K562 (cell line): Measurements from ENCODE around the gene SHH. TPM values are rescaled to one million over a fixed set of nuclear protein-coding genes. Genes with fewer than 3 reads are reported as not detected.

Source experiments
- ATAC-seq: fragments of 200-7000 bp; cut with Tn5 transposase; 3 replicates; pipeline ENCODE4 v1.9.1; 2020; ENCODE audit warnings: moderate library complexity
- BruUV-seq: library from RNA; stranded (reverse); fragments of 400-500 nt; replicated peaks from 2 replicates; lab custom pipeline; 2021; lab: Mats Ljungman, UMichigan
- CTCF ChIA-PET: fragments of 300-600 bp; formaldehyde crosslinking; extraction: SDS; loops from one replicate; lab custom pipeline; 2021; ENCODE audit warnings: low intra/inter-chr PET ratio; lab: Yijun Ruan, JAX
- POLR2A ChIA-PET: fragments of 300-600, 350-650 bp; sonication (Branson Sonifier 250); formaldehyde crosslinking; extraction: SDS; loops from one replicate; lab custom pipeline; 2021; ENCODE audit warnings: antibody characterized with exemption, inconsistent platforms; lab: Yijun Ruan, JAX
- DNase-seq, 4 experiments: peaks; one replicate each; pipeline versions ENCODE4 v3.0.0 to v3.0.0-alpha.2; 2011 to 2018; ENCODE audit warnings: low spot score in 3 of 4, mixed read lengths in 3 of 4; ENCODE audit errors: extremely low read depth in 1 of 4
- FAIRE-seq: peaks from 2 replicates; lab custom pipeline; 2011; peaks lifted over from hg19 to GRCh38; lab: Jason Lieb, UNC
- H2AFZ ChIP-seq: 2 replicates; pipeline ENCODE4 v1.6.0; 2011; ENCODE audit warnings: low read depth, low read length, control low read depth, inconsistent platforms
- H3K27ac ChIP-seq: fragments of 200-600 bp; 3 replicates; pipeline ENCODE4 v1.8.0; 2011; ENCODE audit warnings: low read depth, mild to moderate bottlenecking, control low read depth, inconsistent platforms, low read length, moderate library complexity, mixed read lengths; ENCODE audit errors: extremely low read depth
- H3K27me3 ChIP-seq, 2 experiments: fragments of 300-600 bp in 1 of 2; 2 replicates in 1 of 2; 3 replicates in 1 of 2; pipeline versions ENCODE4 v1.6.0 to v1.8.0; 2011; ENCODE audit warnings: inconsistent platforms in 2 of 2, low read length in 2 of 2, mild to moderate bottlenecking in 1 of 2, mixed read lengths in 1 of 2, moderate library complexity in 1 of 2; ENCODE audit not compliant: control insufficient read depth in 2 of 2, insufficient read depth in 2 of 2
- H3K36me3 ChIP-seq: fragments of 300-600 bp; 3 replicates; pipeline ENCODE4 v1.8.0; 2011; ENCODE audit warnings: mild to moderate bottlenecking, low read length, inconsistent platforms; ENCODE audit not compliant: control insufficient read depth, insufficient read depth
- H3K4me1 ChIP-seq, 2 experiments: fragments of 200-600 bp in 1 of 2; replicated peaks in 1 of 2; 2 replicates in 1 of 2; 3 replicates in 1 of 2; pipeline versions ENCODE4 v1.5.1 to v1.8.0; 2011; ENCODE audit warnings: inconsistent platforms in 2 of 2, low read length in 2 of 2, mild to moderate bottlenecking in 1 of 2, mixed read lengths in 1 of 2, moderate library complexity in 1 of 2; ENCODE audit not compliant: control insufficient read depth in 2 of 2, insufficient read depth in 2 of 2
- H3K4me2 ChIP-seq: 2 replicates; pipeline ENCODE4 v1.6.1; 2011; ENCODE audit warnings: low read length, control low read depth, inconsistent platforms, mixed read lengths; ENCODE audit not compliant: insufficient read depth
- H3K4me3 ChIP-seq: fragments of 200-600 bp; sonication (generic), shearing (Covaris generic); 2 replicates; pipeline ENCODE4 v1.5.1; 2016; ENCODE audit warnings: control low read depth, inconsistent platforms
- H3K79me2 ChIP-seq: fragments of 200-600 bp; 3 replicates; pipeline ENCODE4 v1.8.0; 2011; ENCODE audit warnings: low read length, inconsistent platforms; ENCODE audit not compliant: control insufficient read depth, insufficient read depth
- H3K9ac ChIP-seq, 2 experiments: 2 replicates each; pipeline versions ENCODE4 v1.6.0 to v1.6.1; 2011; ENCODE audit warnings: low read depth in 2 of 2, low read length in 2 of 2, control low read depth in 1 of 2, inconsistent platforms in 1 of 2, mild to moderate bottlenecking in 1 of 2, mixed read lengths in 1 of 2; ENCODE audit not compliant: insufficient read depth in 1 of 2
- H3K9me1 ChIP-seq: one replicate; pipeline ENCODE4 v1.6.0; 2011; ENCODE audit warnings: inconsistent platforms, mild to moderate bottlenecking, low read length, moderate library complexity; ENCODE audit not compliant: control insufficient read depth, insufficient read depth
- H3K9me3 ChIP-seq: replicated peaks from 2 replicates; pipeline ENCODE4 v1.5.1; 2011; ENCODE audit warnings: low read depth, low read length, inconsistent platforms; ENCODE audit not compliant: control insufficient read depth, insufficient read depth
- H4K20me1 ChIP-seq: replicated peaks from 2 replicates; pipeline ENCODE4 v1.6.1; 2011; ENCODE audit warnings: low read length, inconsistent platforms, mixed read lengths; ENCODE audit not compliant: control insufficient read depth, insufficient read depth
- ATF4 ChIP-seq: fragments of 450-650 bp; formaldehyde crosslinking; IDR thresholded peaks from 2 replicates; pipeline ENCODE4 v1.4.0; 2022; ENCODE audit warnings: mild to moderate bottlenecking, moderate library complexity
- CXXC5 ChIP-seq: fragments of 250-450 bp; sonication (Bioruptor Pico); IDR thresholded peaks from 2 replicates; pipeline ENCODE4 v1.8.0; 2022; ENCODE audit warnings: inconsistent platforms, mild to moderate bottlenecking, moderate library complexity
- ETS2 ChIP-seq: IDR thresholded peaks from 2 replicates; pipeline ENCODE4 v1.6.1; 2016; ENCODE audit warnings: borderline replicate concordance, missing genetic modification characterization, mild to moderate bottlenecking, moderate library complexity, missing compliant biosample characterization; ENCODE audit not compliant: poor library complexity, severe bottlenecking
- FOXJ2 ChIP-seq: fragments of 200-800 bp; sonication (Bioruptor generic); IDR thresholded peaks from 2 replicates; pipeline ENCODE4 v1.6.1; 2016; ENCODE audit warnings: missing genetic modification characterization, missing compliant biosample characterization
- FOXP1 ChIP-seq: sonication (generic); formaldehyde crosslinking; IDR thresholded peaks from 2 replicates; pipeline ENCODE4 v1.8.0; 2022; ENCODE audit warnings: mild to moderate bottlenecking, missing genetic modification reagents
- FUS ChIP-seq: fragments of 200-400 bp; formaldehyde crosslinking; optimal IDR thresholded peaks from 2 replicates; pipeline ENCODE3; 2017; ENCODE audit warnings: low read depth, low read length
- MAZ ChIP-seq, 2 experiments: fragments of 450-650 bp in 1 of 2; sonication (generic) in 1 of 2; formaldehyde crosslinking; IDR thresholded peaks in 1 of 2; conservative IDR thresholded peaks in 1 of 2; 2 replicates each; pipeline versions ENCODE4 v1.4.0 to v1.5.0; 2020; ENCODE audit warnings: mild to moderate bottlenecking in 1 of 2, missing genetic modification reagents in 1 of 2
- MYC ChIP-seq, 2 experiments: fragments of 250-450 bp in 1 of 2; sonication (Bioruptor Pico) in 1 of 2; IDR thresholded peaks; 2 replicates each; pipeline versions ENCODE4 v1.5.1 to v1.6.1; 2012 to 2021; ENCODE audit warnings: low read depth in 2 of 2, borderline replicate concordance in 1 of 2, improper control_type of control experiment in 1 of 2, low read length in 1 of 2, mild to moderate bottlenecking in 1 of 2, moderate library complexity in 1 of 2
- RCOR1 ChIP-seq, 2 experiments: IDR thresholded peaks; 2 replicates each; pipeline ENCODE4 v1.6.1; 2012; ENCODE audit warnings: low read depth in 2 of 2, low read length in 2 of 2, borderline replicate concordance in 1 of 2, improper control_type of control experiment in 1 of 2
- REST ChIP-seq, 2 experiments: fragments of 450-650 bp; formaldehyde crosslinking in 1 of 2; IDR thresholded peaks; 2 replicates each; pipeline versions ENCODE4 v1.4.0 to v1.6.1; 2014 to 2020; ENCODE audit warnings: mild to moderate bottlenecking in 2 of 2, borderline replicate concordance in 1 of 2, low read depth in 1 of 2
- ZNF224 ChIP-seq: sonication (generic); formaldehyde crosslinking; IDR thresholded peaks from 2 replicates; pipeline ENCODE4 v1.8.0; 2022; ENCODE audit warnings: mild to moderate bottlenecking, missing genetic modification reagents
- ZNF561 ChIP-seq: fragments of 450-650 bp; formaldehyde crosslinking; conservative IDR thresholded peaks from 2 replicates; pipeline ENCODE4 v1.4.0; 2020; ENCODE audit warnings: mild to moderate bottlenecking, moderate library complexity
- WGBS: fragments of 100-300 bp; shearing (Covaris generic); methylation state at CpG from one replicate; pipeline ENCODE4 v1.1.6; 2016; ENCODE audit warnings: low coverage, mixed read lengths; ENCODE audit not compliant: insufficient coverage; ENCODE audit errors: missing lambda C conversion rate; 5-methylcytosine and 5-hydroxymethylcytosine counted together
- in situ Hi-C: fragments of 300-500 bp; cut with MboI; formaldehyde crosslinking; loops from 4 replicates; pipeline ENCODE4 v1.15.0; 2018; ENCODE audit warnings: inconsistent platforms, mixed read lengths
- intact Hi-C: fragments of 100-400 bp; cut with micrococcal nuclease; formaldehyde crosslinking; loops from 2 replicates; pipeline ENCODE4 v1.14.2; 2022
- polyA plus RNA-seq, 8 experiments: library from polyadenylated mRNA; depleted of rRNA in 4 of 8; stranded (reverse) in 5 of 8; unstranded in 3 of 8; fragments of >200 nt; fragmentation: Nextera tagmentation in 2 of 8; fragmentation: Illumina TruSeq in 1 of 8; extraction: Ambion mirVana in 2 of 8; extraction: Trizol in 1 of 8; gene quantifications; 2 replicates each; pipeline versions ENCODE4 v1.2.1 to v1.2.3, GENCODE V29; 2011 to 2014; ENCODE audit warnings: inconsistent platforms in 1 of 8, missing spikeins in 1 of 8
- total RNA-seq, 7 experiments: library from RNA; depleted of rRNA in 6 of 7; stranded (reverse); fragments of >200 nt in 6 of 7; fragmentation: Illumina TruSeq in 2 of 7; extraction: Trizol in 2 of 7; gene quantifications; 2 replicates each; pipeline versions ENCODE4 v1.2.1 to v1.2.3, GENCODE V29; 2011 to 2021; ENCODE audit warnings: low replicate concordance in 1 of 7
- TF ChIP-seq, protein P1 (sequence below): fragments of 250-450 bp; sonication (Bioruptor Pico); IDR thresholded peaks from 2 replicates; pipeline ENCODE4 v1.6.1; 2021; ENCODE audit warnings: mild to moderate bottlenecking

The SHH gene
- total and polyA plus RNA-seq, 9 of the 15 experiments (the other 6 are each of a cell fraction or from before 2014, with no cell fraction given), result 0.09 TPM; not detected in 8

DNA sequence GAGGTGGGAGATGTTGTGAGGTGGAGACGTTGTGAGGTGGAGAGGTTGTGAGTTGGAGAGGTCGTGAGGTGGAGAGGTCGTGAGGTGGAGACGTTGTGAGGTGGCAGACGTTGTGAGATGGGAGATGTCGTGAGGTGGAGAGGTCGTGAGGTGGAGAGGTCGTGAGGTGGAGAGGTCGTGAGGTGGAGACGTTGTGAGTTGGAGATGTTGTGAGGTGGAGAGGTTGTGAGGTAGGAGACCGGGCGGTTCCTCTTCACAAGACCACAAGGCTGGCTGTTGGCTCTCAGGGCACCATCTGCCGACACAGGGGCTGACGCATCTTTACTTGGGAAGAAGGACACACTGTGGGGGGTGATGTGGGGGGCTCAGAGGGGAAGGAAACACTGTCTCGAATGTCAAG lies 34.7 kb upstream of the SHH start:
- DNase-seq, result no peak
- no TSS peak for BruUV-seq
- H3K9me1 ChIP-seq, result no peaks in the 10 kb centered on the region
- peaks cover 68 to 92% of the 10 kb centered on the region in 2 experiments for H3K27me3 ChIP-seq
- no peak overlapping the region for H3K4me3 ChIP-seq
- 2% methylated on average over 15 of the region's 15 CpGs for whole genome bisulfite sequencing
- H3K4me1 ChIP-seq, result no peaks in the 10 kb centered on the region
- POLR2A ChIA-PET, result no interaction called here
- H3K9me3 ChIP-seq, result no peaks in the 10 kb centered on the region
- no peak overlapping the region for H2AFZ ChIP-seq
- intact Hi-C loops, result no loop called here
- H3K9ac ChIP-seq, result no peak overlapping the region
- no peak overlapping the region for H3K4me2 ChIP-seq
- no peaks in the 10 kb centered on the region for H3K36me3 ChIP-seq
- H4K20me1 ChIP-seq, result peaks cover 22% of the 10 kb centered on the region
- ATAC-seq, result no peak
- FAIRE-seq, result no peak
- H3K27ac ChIP-seq, result no peak overlapping the region
- no peaks in the 10 kb centered on the region for H3K79me2 ChIP-seq
- CTCF ChIA-PET, result no interaction called here
- in situ Hi-C loops, result no loop called here
- TF ChIP-seq MAZ (CRISPR knock-in tag; conservative IDR thresholded peaks at IDR 0.05 in 1 of 2, IDR thresholded peaks at IDR 0.05 in 1 of 2) (no peak), FOXJ2 (tag) (no peak), RCOR1 (IDR thresholded peaks at IDR 0.05; ENCODE audit: borderline replicate concordance in 1 of 2, low read depth in 2 of 2, low read length in 2 of 2) (no peak), FOXP1 (CRISPR knock-in tag) (no peak), CXXC5 (CRISPR knock-in tag) (no peak), ATF4 (no peak), REST (IDR thresholded peaks at IDR 0.05; ENCODE audit: borderline replicate concordance) (no peak), REST (CRISPR knock-in tag; IDR thresholded peaks at IDR 0.05; ENCODE audit: low read depth) (no peak), ZNF561 (CRISPR knock-in tag) (no peak), ETS2 (tag) (no peak), ZNF224 (CRISPR knock-in tag) (no peak), FUS (no peak), MYC (IDR thresholded peaks at IDR 0.05; ENCODE audit: low read depth, low read length) (no peak), MYC (CRISPR knock-in tag; IDR thresholded peaks at IDR 0.05; ENCODE audit: borderline replicate concordance, low read depth) (no peak)
- TF ChIP-seq, protein P1, sequence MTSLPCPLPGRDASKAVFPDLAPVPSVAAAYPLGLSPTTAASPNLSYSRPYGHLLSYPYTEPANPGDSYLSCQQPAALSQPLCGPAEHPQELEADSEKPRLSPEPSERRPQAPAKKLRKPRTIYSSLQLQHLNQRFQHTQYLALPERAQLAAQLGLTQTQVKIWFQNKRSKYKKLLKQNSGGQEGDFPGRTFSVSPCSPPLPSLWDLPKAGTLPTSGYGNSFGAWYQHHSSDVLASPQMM (CRISPR knock-in tag), result no peak
